NCI-H82 treated with DMSO at 0.1 percent for 48 hours (cell line): ENCODE results near the gene SDK2.
"Not testable (repeated sequence)": the region's sequence is repeated elsewhere in the genome, so short reads cannot be mapped to it uniquely, and the experiment has no call there.

Experiments
- DNase-seq: peaks from one replicate; lab custom pipeline; 2025; ENCODE audit not compliant: unreplicated experiment; lab: John Stamatoyannopoulos, UW

Gene SDK2

DNA sequence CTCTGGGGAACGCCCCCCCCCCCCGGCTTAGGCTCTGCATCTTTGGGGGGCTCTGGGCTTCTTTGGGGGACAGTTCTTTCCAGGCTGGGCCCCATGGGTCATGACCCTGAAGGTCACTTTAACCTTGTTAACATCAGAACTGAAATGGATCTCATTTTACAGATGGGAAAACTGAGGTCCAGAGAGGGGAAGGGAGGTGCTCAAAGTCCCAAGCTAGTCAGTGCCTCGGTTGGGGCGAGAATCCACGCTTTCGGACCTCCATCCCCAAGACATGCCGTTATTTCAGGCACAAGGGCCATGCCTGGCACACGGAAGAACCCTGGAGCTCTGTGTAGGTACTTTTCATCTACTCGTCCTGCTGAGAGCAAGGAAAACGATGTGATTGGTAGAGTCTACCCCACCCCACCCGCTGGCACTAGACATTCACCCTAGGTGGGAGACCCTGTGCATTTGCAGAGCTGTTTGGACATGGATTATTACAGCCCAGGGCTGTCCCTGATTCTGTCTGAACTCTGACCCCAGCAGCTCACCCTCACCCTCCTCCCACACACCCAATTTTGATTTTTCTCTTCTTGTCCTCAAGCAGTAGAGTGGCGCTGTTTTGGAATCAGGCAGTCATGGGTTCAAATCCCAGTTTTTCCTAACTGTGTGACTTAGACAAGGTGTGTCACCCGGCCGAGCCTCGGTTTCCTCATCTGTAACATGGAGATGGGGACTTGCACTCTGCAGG is 177.4 kb downstream of the SDK2 start:
- DNase-seq, result no peak

DNA sequence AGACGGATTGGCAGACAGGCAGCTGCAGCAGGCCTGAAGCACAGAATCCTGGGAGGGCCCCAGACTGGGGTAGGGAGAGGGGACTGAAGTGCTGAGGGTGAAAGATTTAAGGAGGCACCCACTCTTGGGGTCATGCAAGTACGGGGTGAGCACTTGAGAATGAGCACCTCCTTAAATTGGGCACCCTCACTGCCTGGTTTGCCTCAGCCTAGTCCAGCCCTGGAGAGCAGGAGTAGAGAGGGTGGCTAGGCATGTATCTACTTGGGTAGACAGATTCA is 178.4 kb downstream of the SDK2 start:
- DNase-seq, result no peak

DNA sequence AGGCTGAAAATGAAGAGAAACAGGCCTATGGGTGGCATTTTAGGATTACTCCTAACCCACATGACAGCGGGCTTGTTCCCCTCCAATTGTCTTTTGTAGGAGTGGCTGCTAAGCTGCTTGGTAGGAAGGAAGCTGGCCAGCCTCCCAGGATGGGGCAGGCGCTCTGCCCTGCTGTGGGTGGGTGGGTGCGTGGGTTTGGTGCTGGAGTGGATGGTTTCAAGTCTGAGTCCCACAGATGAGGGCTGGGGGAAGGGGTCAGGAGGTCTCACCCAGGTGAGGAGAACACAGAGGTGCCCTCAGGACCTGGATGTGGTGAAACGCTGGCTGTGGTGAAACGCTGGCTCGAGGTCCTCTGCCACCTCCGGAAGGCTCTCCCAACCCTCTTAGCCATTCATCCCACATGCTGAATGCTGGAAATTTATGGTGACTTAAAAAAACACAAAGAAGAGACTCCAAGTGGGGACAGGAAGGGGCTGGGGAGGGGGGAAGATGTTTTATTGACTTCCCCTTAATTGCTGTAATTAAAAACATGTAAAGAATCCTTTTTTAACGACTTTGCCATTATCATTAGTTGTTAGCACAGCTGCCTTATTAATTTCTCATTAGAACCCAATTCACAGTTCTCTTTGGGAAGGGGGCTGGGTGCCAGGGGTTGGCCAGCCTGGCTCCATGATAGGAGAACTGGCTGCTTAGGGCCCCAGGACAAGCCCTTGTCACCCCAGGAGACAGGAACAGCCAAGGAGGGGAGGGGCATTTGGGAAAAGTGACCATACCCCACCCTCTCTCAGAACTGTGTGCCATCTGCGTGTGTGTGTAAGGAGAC is 178.9 kb downstream of the SDK2 start:
- DNase-seq, result no peak

DNA sequence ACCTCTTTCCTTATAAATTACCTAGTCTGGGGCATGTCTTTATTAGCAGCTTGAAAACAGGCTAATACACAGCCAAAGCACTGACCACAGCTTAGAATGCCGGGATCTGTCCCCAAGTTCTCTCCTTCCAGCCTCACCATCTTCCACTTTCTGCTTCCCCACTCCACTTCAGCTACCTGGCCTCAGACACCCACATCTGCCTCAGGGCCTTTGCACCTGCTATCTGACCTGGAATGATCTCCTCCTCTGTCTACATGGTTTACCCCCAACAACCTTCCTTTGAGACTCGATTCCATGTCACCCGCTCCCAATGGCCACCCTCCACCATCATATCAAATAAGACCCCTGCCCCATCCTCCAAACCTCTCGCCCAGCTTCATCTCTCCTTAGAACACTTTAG is 179.8 kb downstream of the SDK2 start:
- no peak for DNase-seq

DNA sequence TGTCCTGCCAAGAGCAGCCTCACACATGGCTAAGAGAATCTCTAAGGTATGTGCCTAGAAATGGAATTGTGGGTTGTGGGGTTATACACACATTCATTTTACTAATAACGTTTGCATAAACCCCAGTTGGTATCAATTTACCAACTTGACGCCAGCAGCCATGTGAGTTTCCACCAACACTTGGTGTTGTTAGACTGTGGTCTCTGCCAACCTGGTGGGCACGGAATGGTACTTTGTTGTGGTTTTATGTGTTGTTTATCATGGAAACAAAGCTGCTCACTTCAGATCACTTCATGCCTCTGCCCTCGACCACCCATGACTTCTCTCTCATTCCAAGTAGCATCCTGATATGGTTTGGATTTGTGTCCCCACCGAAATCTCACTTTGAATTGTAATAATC is 180.4 kb downstream of the SDK2 start:
- DNase-seq, result no peak

DNA sequence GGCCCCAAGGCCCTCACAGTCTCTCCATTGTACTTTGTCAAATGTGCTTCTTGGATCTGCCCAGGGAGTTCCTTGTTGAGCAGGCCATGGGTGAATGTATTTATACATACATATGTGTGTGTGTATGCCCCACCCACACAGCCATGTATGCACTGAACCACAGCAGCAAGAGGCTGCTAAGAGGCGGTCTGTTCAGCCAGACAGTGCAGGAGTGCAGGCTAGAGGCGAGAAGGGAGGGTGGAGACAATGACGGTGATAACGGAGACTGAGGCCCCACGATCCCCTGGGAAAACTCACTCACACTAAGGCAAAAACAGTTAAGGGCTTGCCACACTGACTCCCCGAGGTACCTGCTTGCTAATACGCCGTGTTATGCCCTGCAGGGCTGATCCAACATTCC is 181.4 kb downstream of the SDK2 start:
- no peak for DNase-seq

DNA sequence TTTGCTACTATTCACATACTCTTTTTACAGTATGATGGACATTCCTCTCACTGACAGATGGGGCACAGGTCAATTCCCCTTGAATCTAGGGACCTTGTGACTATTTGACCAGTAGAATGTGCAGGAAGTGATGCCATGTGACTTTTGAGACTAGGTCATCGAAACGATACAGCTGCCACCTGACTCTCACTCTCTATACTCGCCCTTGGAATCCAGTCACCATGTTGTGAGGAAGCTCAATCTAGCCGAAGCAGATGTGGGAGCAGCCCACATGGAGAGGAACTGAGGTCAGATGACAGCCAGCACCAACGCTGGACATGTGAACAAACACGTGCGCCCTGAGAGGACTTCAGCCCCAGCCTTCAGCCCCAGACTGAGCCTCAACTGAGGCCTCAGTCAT is 184.3 kb downstream of the SDK2 start:
- DNase-seq, result no peak

DNA sequence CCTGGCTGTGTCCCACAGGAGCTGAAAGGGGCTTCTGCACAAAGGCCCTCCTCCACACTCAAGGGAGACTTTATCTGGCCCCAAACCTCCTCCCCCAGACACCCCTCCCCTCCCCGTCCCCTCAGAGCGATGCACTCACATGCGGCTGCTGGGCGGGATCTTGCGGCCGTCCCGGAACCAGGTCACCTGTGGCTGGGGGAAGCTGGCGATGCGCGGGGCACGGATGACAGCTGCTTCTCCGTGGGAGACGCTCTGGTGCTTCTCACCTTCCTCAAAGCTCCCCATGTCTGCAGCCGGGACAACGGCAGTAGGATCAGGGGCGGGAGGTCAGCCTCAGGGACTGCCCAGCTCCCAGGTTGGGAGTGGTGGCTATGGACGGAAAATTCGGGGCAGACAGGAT is 188.5 kb downstream of the SDK2 start:
- DNase-seq, result no peak

DNA sequence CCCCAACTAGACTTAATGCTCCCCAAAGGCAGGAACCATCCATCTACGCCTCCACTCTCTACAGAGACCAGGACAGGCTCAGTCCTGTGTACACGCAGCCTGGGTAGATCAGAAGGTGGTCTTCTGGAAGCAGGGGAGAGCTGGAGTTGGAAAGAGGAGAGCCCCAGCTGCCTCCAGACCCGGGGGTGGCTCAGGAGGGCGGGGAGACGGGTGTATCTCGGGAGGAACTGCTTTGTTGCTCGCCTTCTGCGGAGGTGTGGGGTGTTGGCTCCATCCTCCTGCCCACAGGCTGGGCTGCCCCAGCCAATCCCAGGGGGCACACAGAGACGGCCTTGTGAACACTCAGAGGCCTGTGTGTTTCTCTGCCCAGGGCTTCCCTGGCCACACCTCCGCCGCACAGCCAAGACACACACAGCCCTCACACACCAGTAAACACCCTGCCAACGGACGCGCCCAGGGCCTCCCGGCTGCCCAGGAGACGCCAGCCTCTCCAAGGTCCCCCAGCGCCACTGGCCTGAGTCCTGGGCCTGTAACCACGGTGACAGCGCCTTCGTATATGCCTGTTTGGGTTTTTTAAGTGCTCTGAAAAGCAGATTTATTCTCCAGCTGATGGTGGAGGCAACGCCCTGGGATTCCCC is 189.1 kb downstream of the SDK2 start:
- DNase-seq, result no peak

DNA sequence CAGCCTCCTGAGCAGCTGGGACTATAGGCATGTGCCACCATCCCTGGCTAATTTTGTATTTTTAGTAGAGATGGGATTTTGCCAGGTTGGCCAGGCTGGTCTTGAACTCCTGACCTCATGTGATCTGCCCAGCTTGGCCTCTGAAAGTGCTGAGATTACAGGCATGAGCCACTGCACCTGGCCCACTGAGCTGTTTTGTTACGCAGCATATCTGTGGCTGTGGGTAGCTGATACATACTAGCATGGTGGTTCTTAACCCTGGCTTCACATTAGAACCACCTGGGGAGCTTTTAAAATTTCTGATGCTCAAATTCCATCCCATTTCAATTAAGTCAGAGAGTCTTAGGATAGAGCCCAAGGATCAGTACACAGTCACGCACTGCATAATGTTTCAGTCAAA is 190.8 kb downstream of the SDK2 start:
- not testable (repeated sequence) for DNase-seq

DNA sequence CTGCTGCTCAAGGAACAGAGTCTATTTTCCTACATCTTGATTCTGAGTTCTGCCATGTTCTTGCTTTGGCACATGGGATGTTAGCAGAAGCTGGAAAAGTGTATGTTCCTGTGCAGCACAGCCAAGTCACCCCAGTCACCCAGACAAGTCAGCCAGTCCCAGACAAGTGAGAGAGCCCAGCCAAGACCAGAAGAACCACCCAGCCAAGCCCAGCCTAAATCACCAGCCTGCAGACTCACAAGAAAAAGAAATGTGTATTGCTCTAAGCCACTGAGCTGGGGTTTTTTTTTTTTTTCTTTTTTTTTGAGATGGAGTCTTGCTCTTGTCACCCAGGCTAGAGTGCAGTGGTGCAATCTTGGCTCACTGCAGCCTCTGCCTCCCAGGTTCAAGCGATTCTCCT is 191.2 kb downstream of the SDK2 start:
- DNase-seq, result no peak

DNA sequence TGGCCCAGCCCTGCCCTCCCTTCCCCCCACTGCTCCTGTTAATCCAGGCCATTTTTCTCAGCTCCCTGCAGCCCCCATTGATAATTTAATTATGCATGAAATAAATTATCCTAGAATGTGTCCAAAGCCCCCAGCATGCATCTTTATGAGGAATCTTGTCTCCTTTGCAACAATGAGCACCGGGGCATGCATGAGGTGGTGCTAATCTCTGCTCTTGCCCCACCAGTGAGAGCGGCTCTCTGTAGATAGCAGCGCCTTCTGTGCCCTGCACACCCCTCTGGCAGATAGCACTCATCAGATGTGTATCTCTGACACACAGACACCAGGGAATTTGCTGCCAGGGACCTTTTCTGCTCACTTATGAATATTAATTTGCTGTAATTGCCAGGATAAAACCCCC is 192.2 kb downstream of the SDK2 start:
- DNase-seq, result no peak

DNA sequence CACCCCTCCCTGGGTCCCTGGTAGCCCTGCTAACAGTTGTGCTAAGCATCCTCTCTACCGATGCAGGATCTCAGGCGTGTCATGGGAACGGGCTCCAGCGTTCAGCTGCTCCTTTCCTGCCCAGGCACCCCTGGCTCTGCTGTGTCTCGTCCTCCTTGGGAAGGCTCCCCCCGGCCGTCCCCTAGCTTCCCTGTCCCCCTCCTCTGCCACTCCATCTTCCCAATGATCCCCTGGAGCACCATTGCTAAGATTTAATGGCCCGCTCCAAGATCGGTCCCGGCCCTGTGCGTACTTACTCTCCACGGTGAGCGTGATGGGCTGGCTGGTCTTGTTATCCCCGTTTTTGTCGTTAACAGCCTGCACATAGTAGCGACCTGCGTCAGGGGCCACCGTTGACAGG is 196.9 kb downstream of the SDK2 start:
- no peak for DNase-seq

DNA sequence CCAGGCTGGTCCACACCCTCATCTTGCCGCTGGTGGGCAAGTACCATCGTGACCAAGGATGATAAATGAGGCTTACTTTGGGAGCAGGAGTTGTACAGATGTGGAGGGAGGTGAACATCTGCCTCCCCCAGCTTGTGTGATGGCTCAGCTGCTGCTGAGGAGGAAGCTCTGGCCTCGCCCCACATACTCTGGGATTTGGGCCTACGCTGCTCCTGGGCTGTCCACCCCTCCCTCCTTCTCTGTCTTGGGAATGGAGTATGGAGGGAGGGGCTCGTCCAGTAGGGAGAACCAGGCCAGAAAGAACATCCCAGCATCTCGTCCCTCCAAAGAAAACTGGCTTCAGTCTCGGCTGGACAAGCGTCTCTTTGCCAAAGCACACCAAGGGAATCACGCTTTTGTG is 197.6 kb downstream of the SDK2 start:
- no peak for DNase-seq

DNA sequence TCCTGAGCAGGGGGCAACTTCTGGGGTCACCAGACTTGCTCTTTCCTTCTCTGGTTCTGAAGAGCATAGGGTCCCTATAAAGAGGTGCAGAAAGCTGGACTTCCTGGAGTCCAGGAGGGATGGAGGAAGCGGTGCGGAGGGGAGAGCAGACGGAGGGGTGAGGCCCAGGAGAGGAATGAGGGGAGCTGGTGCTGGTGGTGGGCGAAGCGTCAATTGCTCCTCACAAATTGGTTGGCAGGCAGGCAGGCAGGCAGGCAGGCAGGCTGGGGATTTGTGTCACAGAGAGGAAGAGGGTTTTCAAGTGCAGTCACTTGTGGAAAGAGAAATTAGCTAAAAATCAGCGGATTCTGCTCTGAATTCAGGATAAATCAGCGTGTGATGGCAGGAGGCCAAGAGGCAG is 198.8 kb downstream of the SDK2 start:
- no peak for DNase-seq

DNA sequence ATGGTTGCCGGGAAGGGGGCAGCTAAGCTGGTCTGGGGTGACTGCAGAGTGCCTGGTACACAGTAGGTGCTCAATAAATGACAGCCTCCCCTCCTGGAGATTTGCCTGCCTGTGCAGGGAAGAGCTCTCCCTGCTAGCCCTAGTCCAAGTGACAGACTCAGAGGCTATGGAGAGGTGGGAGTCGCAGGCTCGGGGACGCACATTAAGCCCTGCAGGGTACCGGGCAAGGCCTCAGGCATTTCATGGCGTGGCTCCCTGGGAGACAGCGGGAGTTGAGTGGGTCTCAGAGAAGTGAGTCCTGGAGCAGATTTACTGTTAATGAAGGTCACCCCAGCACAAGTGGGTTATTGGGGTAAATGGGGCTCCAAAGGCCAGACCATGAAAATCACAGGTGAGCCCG is 200.2 kb downstream of the SDK2 start:
- no peak for DNase-seq

DNA sequence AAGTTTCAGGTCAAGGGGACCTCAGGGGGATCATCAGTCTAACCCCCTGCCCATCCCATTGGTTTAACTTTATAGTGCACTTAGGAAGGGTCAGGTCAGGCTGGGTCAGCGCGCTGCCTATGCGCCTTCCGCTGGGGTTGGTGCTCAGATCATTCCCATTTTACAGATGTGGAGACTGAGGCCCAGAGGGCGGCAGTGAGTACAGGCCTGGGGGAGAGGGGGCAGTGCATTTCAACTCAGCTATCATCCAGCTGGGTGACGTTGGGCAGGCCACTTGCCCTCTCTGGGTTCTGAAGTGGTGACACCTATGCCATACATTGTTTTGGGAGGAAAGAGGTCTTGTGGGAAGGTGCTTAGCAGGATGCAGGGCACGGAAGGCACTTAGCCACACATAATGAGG is 204.6 kb downstream of the SDK2 start:
- no peak for DNase-seq

DNA sequence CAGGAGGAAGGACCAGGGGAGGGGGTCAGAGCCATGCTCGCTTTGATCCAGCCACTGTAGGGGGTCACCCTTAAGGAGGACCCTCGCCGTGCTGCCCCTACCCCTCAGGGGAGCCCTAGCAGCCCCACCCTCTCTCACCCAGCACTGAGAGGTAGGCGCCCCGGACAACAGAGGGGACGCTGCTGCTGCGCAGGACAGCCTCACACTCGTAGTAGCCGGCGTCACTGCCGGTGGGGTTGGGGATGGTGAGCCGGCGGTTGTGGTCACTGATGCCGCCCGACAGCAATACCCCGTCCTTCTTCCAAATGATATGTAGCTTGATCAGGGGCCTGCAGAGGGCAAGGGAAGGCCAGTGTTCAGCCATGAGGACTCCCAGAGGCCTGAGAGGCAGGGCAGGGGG is 206.4 kb downstream of the SDK2 start:
- DNase-seq, result no peak

DNA sequence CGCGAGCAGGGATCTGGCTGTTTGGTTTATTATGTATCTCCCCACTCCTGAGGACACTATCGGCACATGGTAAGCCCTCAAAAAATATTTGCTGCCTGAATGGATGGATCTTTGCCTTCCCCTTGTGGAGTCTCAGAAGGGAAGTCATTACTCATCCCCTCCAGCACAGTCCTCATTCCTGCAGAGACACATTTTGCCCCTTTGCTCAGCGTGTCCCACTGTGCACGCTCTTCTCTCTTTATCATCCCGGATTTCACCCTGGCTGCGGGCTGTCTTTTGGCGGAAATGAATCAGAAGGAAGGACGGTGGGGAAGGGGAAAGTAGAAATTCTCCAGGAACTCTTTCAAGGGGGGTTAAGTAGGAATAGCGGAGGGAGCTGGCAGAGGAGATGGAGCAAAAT is 207.3 kb downstream of the SDK2 start:
- DNase-seq, result no peak

DNA sequence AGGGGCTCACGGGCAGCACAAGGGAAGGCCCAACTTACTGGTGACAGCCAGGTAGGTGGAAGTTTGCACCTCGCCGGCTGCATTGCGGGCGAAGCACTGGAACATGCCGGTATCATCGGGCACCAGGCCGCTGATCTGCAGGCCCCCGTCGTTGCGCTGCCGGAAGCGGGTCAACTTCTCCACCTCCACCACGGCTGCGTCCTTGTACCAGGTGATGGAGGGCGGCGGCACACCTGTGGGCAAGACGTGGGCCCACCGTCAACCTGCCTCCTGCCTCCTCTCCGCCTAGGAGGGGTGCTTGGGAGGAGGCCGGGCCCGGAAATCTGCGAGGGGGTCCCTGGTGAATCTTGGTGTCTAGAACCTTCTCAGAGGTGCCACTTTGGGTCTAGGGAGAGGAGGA is 208.8 kb downstream of the SDK2 start:
- DNase-seq, result no peak

DNA sequence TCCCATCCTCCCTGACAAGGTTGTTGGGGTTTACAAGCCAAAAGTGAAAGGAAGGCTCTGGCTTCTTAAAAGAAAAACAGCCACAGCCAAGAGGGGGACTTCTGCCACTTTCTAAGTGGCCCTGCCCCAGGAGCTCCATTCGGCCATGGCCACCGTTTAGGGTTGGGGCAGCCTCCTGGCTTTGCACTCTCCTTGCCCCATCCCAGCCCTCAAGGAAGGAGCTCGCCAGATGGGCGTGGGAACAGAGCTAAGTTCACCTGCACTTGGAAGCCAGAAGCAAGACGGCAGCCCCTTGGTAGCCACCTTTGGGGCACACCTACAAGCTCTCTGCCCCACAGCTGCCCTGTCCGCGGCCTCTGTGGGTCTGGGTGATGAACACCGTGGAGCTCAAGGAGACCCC is 210.1 kb downstream of the SDK2 start:
- no peak for DNase-seq

DNA sequence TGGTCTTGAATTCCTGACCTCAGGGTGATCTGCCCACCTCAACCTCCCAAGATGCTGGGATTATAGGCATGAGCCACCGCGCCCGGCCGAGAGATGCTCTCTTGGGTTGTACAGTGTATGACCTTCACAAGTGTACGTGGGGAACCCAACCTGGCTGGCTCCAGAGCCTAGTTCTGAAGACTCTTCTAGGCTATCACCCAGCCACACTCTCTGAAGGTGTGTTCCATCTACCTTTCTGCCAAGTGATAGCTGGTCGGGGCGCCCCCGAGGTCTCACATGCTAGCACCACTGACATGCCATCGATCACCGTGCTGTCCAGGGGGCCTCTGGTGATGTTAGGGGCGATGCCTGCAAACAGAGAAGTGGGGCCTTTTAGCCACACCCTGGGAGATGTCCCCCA is 210.7 kb downstream of the SDK2 start:
- no peak for DNase-seq
